Adrenal gland (tissue), 12 donors: ENCODE results near the gene UGT1A4. TPM values are rescaled to one million over a fixed set of nuclear protein-coding genes. Genes with fewer than 3 reads are reported as not detected.

Source experiments
- DNase-seq, 7 donors: peaks; one replicate each; pipeline ENCODE4 v3.0.0-alpha.2; 2019 to 2020
- H3K27ac ChIP-seq, 5 donors: fragments of 200-600 bp; sonication (generic) in 4 of 5; 1 replicate in 3 of 5; 2 replicates in 2 of 5; pipeline versions ENCODE4 v1.5.1 to v1.8.0; 2016 to 2020; ENCODE audit warnings: mild to moderate bottlenecking in 1 of 5
- H3K27me3 ChIP-seq: fragments of 200-600 bp; 2 replicates; pipeline ENCODE4 v1.8.0; 2021
- H3K36me3 ChIP-seq, 2 donors: fragments of 200-600 bp; replicated peaks in 1 of 2; 1 replicate in 1 of 2; 2 replicates in 1 of 2; pipeline versions ENCODE4 v1.5.1 to v1.8.0; 2018 to 2022
- H3K4me1 ChIP-seq, 2 donors: fragments of 200-600 bp; replicated peaks in 1 of 2; 1 replicate in 1 of 2; 2 replicates in 1 of 2; pipeline versions ENCODE4 v1.5.1 to v1.8.0; 2018 to 2021
- H3K4me3 ChIP-seq, 4 donors: fragments of 200-600 bp; sonication (generic) in 3 of 4; one replicate each; pipeline ENCODE4 v1.5.1; 2016 to 2018
- H3K9me3 ChIP-seq, 3 donors: fragments of 200-600 bp; sonication (generic) in 1 of 3; replicated peaks in 1 of 3; 1 replicate in 2 of 3; 2 replicates in 1 of 3; pipeline versions ENCODE4 v1.5.1 to v1.8.0; 2016 to 2021
- POLR2A ChIP-seq, 2 donors: fragments of 450-650 bp; IDR thresholded peaks; one replicate each; pipeline ENCODE4 v1.6.1; 2017; ENCODE audit warnings: antibody characterized with exemption in 2 of 2, mild to moderate bottlenecking in 2 of 2, moderate library complexity in 1 of 2
- WGBS, 4 donors: extraction: QIAGEN DNeasy Blood & Tissue Kit in 2 of 4; methylation state at CpG; one replicate each; pipeline versions ENCODE4 v1.1.5 to v1.1.7; 2013 to 2017; 5-methylcytosine and 5-hydroxymethylcytosine counted together
- intact Hi-C, 2 donors: fragments of 100-400 bp; cut with DNase I; formaldehyde crosslinking; loops; one replicate each; pipeline versions ENCODE4 v1.14.1 to v1.15.0; 2022 to 2023
- polyA plus RNA-seq, 3 donors: library from polyadenylated mRNA; stranded (reverse); fragments of 200-250 nt in 2 of 3; fragments of 350-450 nt in 1 of 3; fragmentation: Illumina TruSeq in 1 of 3; extraction: RNeasy Lipid Tissue Mini Kit (QIAGEN cat#74804) in 1 of 3; gene quantifications; one replicate each; pipeline ENCODE4 v1.2.3, GENCODE V29; 2013 to 2014
- total RNA-seq, 9 donors: library from RNA; depleted of rRNA in 4 of 9; stranded (reverse); fragments of >200 nt in 4 of 9; fragments of 120-200 nt in 1 of 9; fragmentation: NEBNext Ultra II Directional in 1 of 9; extraction: Animal tissue kit (Norgen Biotek cat#: 25700) in 1 of 9; gene quantifications; one replicate each; pipeline versions ENCODE4 v1.1.0 to v1.2.4, GENCODE V29; 2013 to 2023
- TF ChIP-seq, protein P1 (sequence below), 6 experiments: fragments of 450-650 bp in 4 of 6; fragments of 200-600 bp in 2 of 6; sonication (generic) in 1 of 6; IDR thresholded peaks; 1 replicate in 5 of 6; 2 replicates in 1 of 6; pipeline versions ENCODE4 v1.5.1 to v1.8.0; 2016 to 2021; ENCODE audit warnings: antibody characterized with exemption in 6 of 6, mild to moderate bottlenecking in 2 of 6, moderate library complexity in 1 of 6
- donor health status: healthy with polysubstance abuse.
- donor health status: Bipolar disorder and iron deficiency.
- donor health status: DM: yes; HTN: yes; CAD: no.
- donor health status: DM: no; HTN: no; CAD: no.
- donor health status: DM: no; HTN: no; CAD: no.
- donor health status: DM: yes; HTN: yes; CAD: no.

Gene UGT1A4
- total and polyA plus RNA-seq, 12 donors: 0.36 TPM; not detected in 11

DNA sequence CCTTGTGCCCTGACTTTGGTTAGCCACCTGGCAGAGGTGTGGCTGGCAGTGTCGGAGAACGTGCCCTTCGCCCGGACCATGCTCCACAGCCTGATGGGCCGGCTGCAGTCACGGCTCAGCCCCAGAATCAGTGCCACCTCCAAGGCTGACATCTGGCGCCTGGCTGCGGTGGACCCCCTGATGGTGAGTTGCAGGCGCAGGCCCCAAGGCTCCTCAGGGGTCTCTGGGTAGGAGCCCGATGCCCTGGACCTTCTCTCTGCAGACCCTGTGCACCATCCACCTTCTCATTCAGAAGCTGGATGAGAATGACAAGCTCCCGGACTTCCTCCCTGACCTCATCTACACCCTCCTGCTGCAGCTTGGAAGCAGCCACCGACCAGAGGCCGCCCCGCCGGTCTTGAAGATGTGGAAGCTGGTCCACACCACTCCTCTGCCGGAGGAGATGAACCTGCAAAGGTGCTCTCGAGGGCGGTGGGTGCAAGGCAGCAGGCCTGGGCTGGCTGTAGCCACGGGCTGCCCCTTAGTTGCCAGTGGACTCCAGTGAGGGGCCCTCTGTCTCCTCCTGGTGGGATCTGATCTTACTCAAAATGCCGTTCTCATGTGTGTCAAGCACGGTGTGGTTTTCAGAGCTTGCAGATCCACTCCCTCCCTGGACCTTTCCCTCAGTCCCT lies 103.7 kb downstream of the UGT1A4 start:
- TF ChIP-seq POLR2A (IDR thresholded peaks at IDR 0.05): no peak
- TF ChIP-seq, protein P1, sequence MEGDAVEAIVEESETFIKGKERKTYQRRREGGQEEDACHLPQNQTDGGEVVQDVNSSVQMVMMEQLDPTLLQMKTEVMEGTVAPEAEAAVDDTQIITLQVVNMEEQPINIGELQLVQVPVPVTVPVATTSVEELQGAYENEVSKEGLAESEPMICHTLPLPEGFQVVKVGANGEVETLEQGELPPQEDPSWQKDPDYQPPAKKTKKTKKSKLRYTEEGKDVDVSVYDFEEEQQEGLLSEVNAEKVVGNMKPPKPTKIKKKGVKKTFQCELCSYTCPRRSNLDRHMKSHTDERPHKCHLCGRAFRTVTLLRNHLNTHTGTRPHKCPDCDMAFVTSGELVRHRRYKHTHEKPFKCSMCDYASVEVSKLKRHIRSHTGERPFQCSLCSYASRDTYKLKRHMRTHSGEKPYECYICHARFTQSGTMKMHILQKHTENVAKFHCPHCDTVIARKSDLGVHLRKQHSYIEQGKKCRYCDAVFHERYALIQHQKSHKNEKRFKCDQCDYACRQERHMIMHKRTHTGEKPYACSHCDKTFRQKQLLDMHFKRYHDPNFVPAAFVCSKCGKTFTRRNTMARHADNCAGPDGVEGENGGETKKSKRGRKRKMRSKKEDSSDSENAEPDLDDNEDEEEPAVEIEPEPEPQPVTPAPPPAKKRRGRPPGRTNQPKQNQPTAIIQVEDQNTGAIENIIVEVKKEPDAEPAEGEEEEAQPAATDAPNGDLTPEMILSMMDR (IDR thresholded peaks at IDR 0.05): no peak
- H3K9me3 ChIP-seq: no peaks in the 10 kb centered on the region
- 85 to 93% (median 87%) methylated on average over 3 to 21 of the region's 21 CpGs for WGBS, 4 donors

More for the DNA sequence above, 103.7 kb downstream of the UGT1A4 start:
- Histone ChIP-seq H3K27ac (no peak overlapping the region), H3K4me3 (no peak overlapping the region), H3K36me3 (no peaks in the 10 kb centered on the region), H3K4me1 (no peaks in the 10 kb centered on the region), H3K27me3 (no peaks in the 10 kb centered on the region)
- DNase-seq: no peak
- intact Hi-C loops: no loop called here

Other genes with a start within 250 kb of the UGT1A4 start
- gene USP40, start 152.0 kb upstream of the UGT1A4 start, total RNA-seq: 10 to 100 TPM; 29.9 to 64.7 (median 44.1) TPM
- 10 to 100 TPM; 25.1 to 98.7 (median 85.4) TPM for gene USP40, start 152.0 kb upstream of the UGT1A4 start, polyA plus RNA-seq
- gene UGT1A8, start 101.1 kb upstream of the UGT1A4 start, total RNA-seq: not detected
- gene UGT1A8, start 101.1 kb upstream of the UGT1A4 start, polyA plus RNA-seq: under 1 TPM in 1 of 3 donors, not detected in 2; 0.05 TPM
- gene UGT1A10, start 82.3 kb upstream of the UGT1A4 start, total RNA-seq: not detected
- gene UGT1A10, start 82.3 kb upstream of the UGT1A4 start, polyA plus RNA-seq: not detected
- not detected for gene UGT1A9, start 46.8 kb upstream of the UGT1A4 start, total RNA-seq
- gene UGT1A9, start 46.8 kb upstream of the UGT1A4 start, polyA plus RNA-seq: not detected
- 10 to 100 TPM in 1 of 9 donors, 1 to 10 TPM in 1, under 1 TPM in 5, not detected in 2; 0.11 to 10.1 (median 0.94) TPM for gene UGT1A7, start 36.8 kb upstream of the UGT1A4 start, total RNA-seq
- gene UGT1A7, start 36.8 kb upstream of the UGT1A4 start, polyA plus RNA-seq: under 1 TPM in 2 of 3 donors, not detected in 1; 0.33 to 0.74 TPM
- gene UGT1A6, start 25.8 kb upstream of the UGT1A4 start, total RNA-seq: not detected
- under 1 TPM in 1 of 3 donors, not detected in 2; 0.16 TPM for gene UGT1A6, start 25.8 kb upstream of the UGT1A4 start, polyA plus RNA-seq
- gene UGT1A5, start 5.8 kb upstream of the UGT1A4 start, total RNA-seq: under 1 TPM in 1 of 9 donors, not detected in 8; 0.43 TPM
- not detected for gene UGT1A5, start 5.8 kb upstream of the UGT1A4 start, polyA plus RNA-seq
- gene UGT1A3, start 10.3 kb downstream of the UGT1A4 start, total RNA-seq: not detected
- not detected for gene UGT1A3, start 10.3 kb downstream of the UGT1A4 start, polyA plus RNA-seq
- gene UGT1A1, start 41.5 kb downstream of the UGT1A4 start, total RNA-seq: under 1 TPM in 1 of 9 donors, not detected in 8; 0.52 TPM
- under 1 TPM in 1 of 3 donors, not detected in 2; 0.08 TPM for gene UGT1A1, start 41.5 kb downstream of the UGT1A4 start, polyA plus RNA-seq
- not detected for gene MROH2A, start 59.6 kb downstream of the UGT1A4 start, total RNA-seq
- under 1 TPM in 1 of 3 donors, not detected in 2; 0.13 TPM for gene MROH2A, start 59.6 kb downstream of the UGT1A4 start, polyA plus RNA-seq
- 1 to 10 TPM in 7 of 9 donors, under 1 TPM in 2; 0.28 to 7.5 (median 1.8) TPM for gene HJURP, start 135.8 kb downstream of the UGT1A4 start, total RNA-seq
- 1 to 10 TPM in 1 of 3 donors, under 1 TPM in 2; 0.61 to 2.2 (median 0.72) TPM for gene HJURP, start 135.8 kb downstream of the UGT1A4 start, polyA plus RNA-seq
- gene TRPM8, start 198.6 kb downstream of the UGT1A4 start, total RNA-seq: not detected
- gene TRPM8, start 198.6 kb downstream of the UGT1A4 start, polyA plus RNA-seq: not detected